K562 (cell line): ENCODE results near the gene ABCB10. TPM values are rescaled to one million over a fixed set of nuclear protein-coding genes. Genes with fewer than 3 reads are reported as not detected.

Source experiments
- CCAR2 ChIP-seq: fragments of 200-400 bp; formaldehyde crosslinking; IDR thresholded peaks from 2 replicates; pipeline ENCODE4 v1.6.1; 2017; ENCODE audit warnings: mild to moderate bottlenecking, low read depth, low read length
- DPF2 ChIP-seq: fragments of 450-650 bp; IDR thresholded peaks from 2 replicates; pipeline ENCODE4 v1.6.1; 2016
- HDAC8 ChIP-seq: fragments of 450-650 bp; IDR thresholded peaks from 2 replicates; pipeline ENCODE4 v1.6.1; 2016; ENCODE audit warnings: mild to moderate bottlenecking, missing genetic modification characterization, moderate library complexity, missing compliant biosample characterization
- SAFB2 ChIP-seq: fragments of 200-400 bp; formaldehyde crosslinking; IDR thresholded peaks from 2 replicates; pipeline ENCODE4 v1.6.1; 2018; ENCODE audit warnings: borderline replicate concordance, low read length, low read depth, moderate library complexity; ENCODE audit not compliant: severe bottlenecking
- SP1 ChIP-seq: sonication (generic); formaldehyde crosslinking; IDR thresholded peaks from 2 replicates; pipeline ENCODE4 v1.8.1; 2022; ENCODE audit warnings: mild to moderate bottlenecking, missing genetic modification reagents
- TCF7L2 ChIP-seq: fragments of 150-350 bp; IDR thresholded peaks from 2 replicates; pipeline ENCODE4 v1.6.1; 2016; ENCODE audit warnings: low read depth, mild to moderate bottlenecking, low read length, moderate library complexity
- TEAD1 ChIP-seq, 2 experiments: fragments of 450-650 bp in 1 of 2; sonication (generic) in 1 of 2; formaldehyde crosslinking; IDR thresholded peaks; 2 replicates each; pipeline versions ENCODE4 v1.4.0 to v1.8.0; 2020 to 2022; ENCODE audit warnings: mild to moderate bottlenecking in 2 of 2, missing genetic modification reagents in 1 of 2
- polyA plus RNA-seq, 8 experiments: library from polyadenylated mRNA; depleted of rRNA in 4 of 8; stranded (reverse) in 5 of 8; unstranded in 3 of 8; fragments of >200 nt; fragmentation: Nextera tagmentation in 2 of 8; fragmentation: Illumina TruSeq in 1 of 8; extraction: Ambion mirVana in 2 of 8; extraction: Trizol in 1 of 8; gene quantifications; 2 replicates each; pipeline versions ENCODE4 v1.2.1 to v1.2.3, GENCODE V29; 2011 to 2014; ENCODE audit warnings: inconsistent platforms in 1 of 8, missing spikeins in 1 of 8
- total RNA-seq, 7 experiments: library from RNA; depleted of rRNA in 6 of 7; stranded (reverse); fragments of >200 nt in 6 of 7; fragmentation: Illumina TruSeq in 2 of 7; extraction: Trizol in 2 of 7; gene quantifications; 2 replicates each; pipeline versions ENCODE4 v1.2.1 to v1.2.3, GENCODE V29; 2011 to 2021; ENCODE audit warnings: low replicate concordance in 1 of 7
- TF ChIP-seq, protein P1 (sequence below): sonication (generic); formaldehyde crosslinking; IDR thresholded peaks from 2 replicates; pipeline ENCODE4 v1.5.0; 2020; ENCODE audit warnings: missing genetic modification reagents
- TF ChIP-seq, protein P2 (sequence below): sonication (generic); formaldehyde crosslinking; IDR thresholded peaks from 2 replicates; pipeline ENCODE4 v1.8.1; 2023; ENCODE audit warnings: mild to moderate bottlenecking, missing genetic modification reagents, moderate library complexity
- TF ChIP-seq, protein P3 (sequence below): fragments of 200-400 bp; formaldehyde crosslinking; IDR thresholded peaks from 2 replicates; pipeline ENCODE4 v1.6.1; 2017; ENCODE audit warnings: mild to moderate bottlenecking, low read depth, low read length, moderate library complexity

ABCB10 gene
- total and polyA plus RNA-seq, 9 of the 15 experiments (the other 6 are each of a cell fraction or from before 2014, with no cell fraction given), result 12.4 to 54.8 (median 36.4) TPM

DNA sequence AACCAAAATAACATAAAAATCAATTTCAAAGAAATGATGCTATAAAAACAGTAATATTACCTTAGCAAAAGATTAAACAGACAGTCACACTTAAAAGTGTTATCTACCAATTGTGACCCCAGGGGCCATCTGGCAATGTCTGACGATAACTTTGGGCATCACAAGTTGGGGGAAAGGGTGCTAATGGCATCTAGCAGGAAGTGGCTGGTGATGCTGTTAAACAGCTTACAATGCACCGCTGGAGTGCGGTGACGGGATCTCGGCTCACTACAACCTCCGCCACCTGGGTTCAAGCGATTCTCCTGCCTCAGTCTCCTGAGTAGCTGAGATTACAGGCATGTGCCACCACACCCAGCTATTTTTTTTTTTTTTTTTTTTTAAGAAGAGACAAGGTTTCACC is 78.0 kb downstream of the ABCB10 start (continued):
- no peak for TF ChIP-seq TEAD1 (CRISPR knock-in tag; IDR thresholded peaks at IDR 0.05)
- TF ChIP-seq SAFB2, result no peak
- no peak for TF ChIP-seq HDAC8 (tag)
- TF ChIP-seq, protein P1, sequence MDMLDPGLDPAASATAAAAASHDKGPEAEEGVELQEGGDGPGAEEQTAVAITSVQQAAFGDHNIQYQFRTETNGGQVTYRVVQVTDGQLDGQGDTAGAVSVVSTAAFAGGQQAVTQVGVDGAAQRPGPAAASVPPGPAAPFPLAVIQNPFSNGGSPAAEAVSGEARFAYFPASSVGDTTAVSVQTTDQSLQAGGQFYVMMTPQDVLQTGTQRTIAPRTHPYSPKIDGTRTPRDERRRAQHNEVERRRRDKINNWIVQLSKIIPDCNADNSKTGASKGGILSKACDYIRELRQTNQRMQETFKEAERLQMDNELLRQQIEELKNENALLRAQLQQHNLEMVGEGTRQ (CRISPR knock-in tag), result no peak
- no peak for TF ChIP-seq DPF2
- TF ChIP-seq TCF7L2, result no peak
- no peak for TF ChIP-seq SP1 (CRISPR knock-in tag)
- TF ChIP-seq, protein P2, sequence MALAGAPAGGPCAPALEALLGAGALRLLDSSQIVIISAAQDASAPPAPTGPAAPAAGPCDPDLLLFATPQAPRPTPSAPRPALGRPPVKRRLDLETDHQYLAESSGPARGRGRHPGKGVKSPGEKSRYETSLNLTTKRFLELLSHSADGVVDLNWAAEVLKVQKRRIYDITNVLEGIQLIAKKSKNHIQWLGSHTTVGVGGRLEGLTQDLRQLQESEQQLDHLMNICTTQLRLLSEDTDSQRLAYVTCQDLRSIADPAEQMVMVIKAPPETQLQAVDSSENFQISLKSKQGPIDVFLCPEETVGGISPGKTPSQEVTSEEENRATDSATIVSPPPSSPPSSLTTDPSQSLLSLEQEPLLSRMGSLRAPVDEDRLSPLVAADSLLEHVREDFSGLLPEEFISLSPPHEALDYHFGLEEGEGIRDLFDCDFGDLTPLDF (CRISPR knock-in tag), result no peak
- no peak for TF ChIP-seq CCAR2
- TF ChIP-seq, protein P3, sequence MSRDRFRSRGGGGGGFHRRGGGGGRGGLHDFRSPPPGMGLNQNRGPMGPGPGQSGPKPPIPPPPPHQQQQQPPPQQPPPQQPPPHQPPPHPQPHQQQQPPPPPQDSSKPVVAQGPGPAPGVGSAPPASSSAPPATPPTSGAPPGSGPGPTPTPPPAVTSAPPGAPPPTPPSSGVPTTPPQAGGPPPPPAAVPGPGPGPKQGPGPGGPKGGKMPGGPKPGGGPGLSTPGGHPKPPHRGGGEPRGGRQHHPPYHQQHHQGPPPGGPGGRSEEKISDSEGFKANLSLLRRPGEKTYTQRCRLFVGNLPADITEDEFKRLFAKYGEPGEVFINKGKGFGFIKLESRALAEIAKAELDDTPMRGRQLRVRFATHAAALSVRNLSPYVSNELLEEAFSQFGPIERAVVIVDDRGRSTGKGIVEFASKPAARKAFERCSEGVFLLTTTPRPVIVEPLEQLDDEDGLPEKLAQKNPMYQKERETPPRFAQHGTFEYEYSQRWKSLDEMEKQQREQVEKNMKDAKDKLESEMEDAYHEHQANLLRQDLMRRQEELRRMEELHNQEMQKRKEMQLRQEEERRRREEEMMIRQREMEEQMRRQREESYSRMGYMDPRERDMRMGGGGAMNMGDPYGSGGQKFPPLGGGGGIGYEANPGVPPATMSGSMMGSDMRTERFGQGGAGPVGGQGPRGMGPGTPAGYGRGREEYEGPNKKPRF, result no peak
